ENCODE data around the gene CFAP100. TPM values are rescaled to one million over a fixed set of nuclear protein-coding genes. Genes with fewer than 3 reads are reported as not detected.

The CFAP100 gene
- total RNA-seq, 1 experiment from 2014 or later, result not detected

- no peak for DNase-seq (ENCODE audit: low spot score)
Observed at GRCh38 chr3:126399756-126400155, 5.0 kb downstream of the CFAP100 start.

DNA sequence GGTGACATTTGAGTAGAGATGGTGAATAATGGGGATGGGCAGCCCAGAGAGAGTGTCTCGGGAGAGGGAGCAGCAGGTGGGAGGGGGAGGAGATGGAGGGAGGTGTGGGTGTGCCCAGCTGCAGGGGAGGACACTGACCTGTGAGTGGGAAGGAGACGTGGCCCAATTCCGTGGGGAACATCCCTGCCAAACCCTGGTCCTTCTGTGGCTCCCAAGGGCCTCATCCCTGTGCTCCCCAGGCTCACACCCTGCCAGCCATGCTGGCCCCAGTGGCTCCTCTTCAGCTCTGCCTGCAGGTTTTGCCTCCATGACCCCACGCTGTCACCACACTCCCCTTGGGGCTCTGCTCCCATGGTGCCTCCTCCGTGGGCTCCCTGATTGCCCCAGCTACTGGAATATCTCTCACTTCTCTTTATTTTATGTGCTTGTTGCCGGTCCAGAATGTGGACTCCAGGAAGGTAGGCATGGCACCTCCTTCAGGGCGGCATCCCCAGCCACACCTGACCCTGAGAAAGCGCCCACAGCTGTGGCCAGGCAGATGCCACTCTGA, 7.0 kb downstream of the CFAP100 start:
- no peak for DNase-seq (ENCODE audit: low spot score)

- no peak for DNase-seq (ENCODE audit: low spot score)
Observed at GRCh38 chr3:126402178-126402577, 7.5 kb downstream of the CFAP100 start.

GRCh38 chr3:126402666-126403302, 8.1 kb downstream of the CFAP100 start:
- no peak for DNase-seq (ENCODE audit: low spot score)

GRCh38 chr3:126406389-126407296, 11.9 kb downstream of the CFAP100 start:
- DNase-seq (ENCODE audit: low spot score), result no peak

DNA sequence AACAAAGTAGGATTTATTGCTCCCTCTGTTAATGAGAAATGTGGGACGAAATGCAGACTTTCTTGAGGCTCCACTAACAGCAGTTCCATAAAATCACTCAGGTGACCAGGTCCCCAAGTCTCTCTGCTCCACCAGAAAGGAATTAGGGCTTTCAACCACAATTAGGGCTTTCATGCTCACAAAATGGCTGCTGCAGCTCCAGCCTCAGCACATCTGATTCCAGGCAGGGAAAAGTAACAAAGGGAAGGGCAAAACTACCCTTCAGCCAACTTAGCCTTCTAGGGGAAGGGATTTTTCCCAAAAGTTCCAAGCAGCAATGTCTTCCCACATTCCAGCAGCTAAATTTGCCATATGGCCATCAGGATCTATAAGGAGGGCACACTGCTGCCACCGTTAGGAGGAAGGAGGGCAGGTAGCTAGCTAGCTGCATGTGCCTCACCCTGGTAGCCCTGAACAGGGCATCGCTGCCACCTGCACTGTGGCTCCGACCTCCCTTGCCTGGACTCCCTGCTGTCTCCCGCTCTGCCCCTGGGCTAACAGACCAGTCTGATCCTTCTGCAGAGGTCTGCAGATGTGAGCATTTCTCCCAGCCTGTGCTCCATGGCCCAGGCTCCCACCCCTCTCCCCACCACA, 12.8 kb downstream of the CFAP100 start:
- DNase-seq (ENCODE audit: low spot score), result no peak

DNA sequence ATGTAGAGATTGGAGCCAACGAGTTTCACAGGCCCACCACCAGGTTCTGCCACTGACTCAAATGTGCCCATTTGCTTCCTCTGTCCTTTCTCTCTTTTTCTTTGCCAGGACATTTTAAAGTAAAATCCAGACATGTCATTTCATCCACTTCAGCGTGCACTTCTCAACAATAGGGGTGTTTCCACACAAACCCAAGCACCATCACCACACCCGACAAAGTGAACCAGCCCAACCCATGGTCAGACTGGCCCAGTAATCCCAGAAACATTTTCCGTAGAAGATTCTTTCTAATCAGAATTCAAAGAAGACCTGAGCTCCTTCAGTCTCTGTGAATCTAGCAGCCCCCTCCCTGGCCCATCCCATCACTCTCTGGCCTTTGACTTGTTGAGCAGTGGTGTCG, 13.4 kb downstream of the CFAP100 start:
- DNase-seq (ENCODE audit: low spot score), result no peak

DNA sequence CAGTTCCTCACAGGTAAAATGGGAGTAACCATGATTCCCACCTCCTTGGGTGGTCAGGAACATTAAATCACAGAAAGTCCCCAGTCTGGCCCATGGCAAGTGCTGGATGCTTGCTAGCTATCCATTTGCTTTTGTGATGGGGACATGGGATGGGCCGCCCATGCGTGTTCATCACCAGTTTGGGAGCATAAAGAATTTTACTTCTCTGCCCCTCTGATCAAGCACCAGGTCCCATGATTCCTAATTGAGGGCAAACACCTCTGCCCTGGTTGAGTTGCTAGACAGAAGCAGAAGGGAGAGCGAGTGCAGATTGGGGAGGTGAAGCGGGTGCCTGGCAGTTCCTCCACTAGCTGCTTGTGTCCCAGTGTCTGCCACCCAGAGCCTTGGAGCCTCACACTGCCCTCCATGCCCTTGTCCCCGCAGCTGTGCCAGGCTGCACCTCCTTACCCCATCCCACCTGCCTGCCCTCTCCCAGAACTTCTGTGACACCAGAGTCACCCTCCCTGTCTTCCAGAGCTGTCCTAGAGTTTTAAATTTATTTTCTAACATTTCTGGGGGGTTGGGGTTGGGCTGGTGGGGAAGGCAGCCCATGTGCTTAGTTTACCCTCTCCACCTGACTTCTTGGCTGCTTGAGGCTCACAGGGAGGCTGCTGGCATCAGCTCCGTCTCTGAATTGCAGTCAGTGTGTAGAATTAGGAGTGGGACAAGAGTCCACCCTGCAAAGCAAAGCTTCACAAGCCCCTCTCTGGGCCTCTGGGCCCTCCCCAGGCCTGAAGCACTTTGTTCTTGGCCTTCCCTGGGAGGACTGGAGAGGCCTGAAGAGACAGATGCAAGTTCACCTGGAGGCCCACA, 18.4 kb downstream of the CFAP100 start:
- no peak for DNase-seq (ENCODE audit: low spot score)

DNA sequence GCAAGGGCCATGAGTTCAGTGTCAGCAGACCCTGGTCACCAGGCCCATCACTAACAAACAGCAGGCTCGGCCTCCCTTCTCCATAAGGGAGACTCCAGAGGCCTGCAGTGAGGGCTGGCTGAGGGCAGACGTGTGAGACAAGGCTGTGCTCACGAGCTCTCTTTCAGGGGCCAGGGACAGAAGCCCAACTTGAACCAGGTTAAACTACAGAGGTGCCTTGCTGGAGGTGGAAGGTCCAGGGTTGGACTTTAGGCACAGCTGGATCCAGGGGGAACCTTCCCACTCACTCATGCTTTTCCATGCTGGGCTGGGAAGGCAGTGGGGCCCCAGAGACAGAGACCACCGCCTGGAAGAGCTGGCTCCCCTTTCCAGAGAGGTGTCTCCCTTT, 19.0 kb downstream of the CFAP100 start:
- no peak for DNase-seq (ENCODE audit: low spot score)

- DNase-seq (ENCODE audit: low spot score), result no peak
Observed at GRCh38 chr3:126414406-126414805, 19.7 kb downstream of the CFAP100 start.

DNA sequence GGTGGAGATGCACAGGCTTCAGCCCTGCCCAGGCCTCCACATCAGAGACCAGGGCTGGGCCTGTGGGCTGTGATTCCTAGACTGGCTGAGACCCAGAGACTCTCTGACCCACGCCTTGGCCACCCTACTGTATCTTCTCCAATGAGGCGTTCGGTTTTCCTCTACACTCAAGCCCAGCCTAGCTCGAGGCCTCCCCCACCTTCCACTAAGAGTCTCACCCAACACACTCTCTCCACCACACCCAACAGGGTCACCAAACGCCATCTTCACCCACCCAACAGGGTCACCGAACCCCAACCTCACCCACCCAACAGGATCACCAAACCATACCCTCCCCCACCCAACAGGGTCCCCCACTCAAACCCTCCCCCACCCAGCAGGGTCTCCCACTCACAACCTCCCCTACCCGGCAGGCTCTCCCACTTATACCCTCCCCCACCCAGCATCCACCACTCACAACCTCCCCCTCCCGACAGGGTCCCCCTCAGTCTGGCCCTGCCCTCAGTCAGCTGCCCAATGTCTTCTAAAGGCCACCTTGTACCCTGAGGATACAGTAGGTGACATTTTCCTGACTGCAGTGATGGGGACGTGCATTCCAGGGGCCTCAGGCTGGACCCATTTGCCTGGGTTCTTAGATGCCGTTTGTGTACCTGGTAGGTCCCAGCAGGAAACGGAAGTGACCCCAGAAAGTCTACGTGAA, 20.4 kb downstream of the CFAP100 start:
- DNase-seq (ENCODE audit: low spot score), result no peak

DNA sequence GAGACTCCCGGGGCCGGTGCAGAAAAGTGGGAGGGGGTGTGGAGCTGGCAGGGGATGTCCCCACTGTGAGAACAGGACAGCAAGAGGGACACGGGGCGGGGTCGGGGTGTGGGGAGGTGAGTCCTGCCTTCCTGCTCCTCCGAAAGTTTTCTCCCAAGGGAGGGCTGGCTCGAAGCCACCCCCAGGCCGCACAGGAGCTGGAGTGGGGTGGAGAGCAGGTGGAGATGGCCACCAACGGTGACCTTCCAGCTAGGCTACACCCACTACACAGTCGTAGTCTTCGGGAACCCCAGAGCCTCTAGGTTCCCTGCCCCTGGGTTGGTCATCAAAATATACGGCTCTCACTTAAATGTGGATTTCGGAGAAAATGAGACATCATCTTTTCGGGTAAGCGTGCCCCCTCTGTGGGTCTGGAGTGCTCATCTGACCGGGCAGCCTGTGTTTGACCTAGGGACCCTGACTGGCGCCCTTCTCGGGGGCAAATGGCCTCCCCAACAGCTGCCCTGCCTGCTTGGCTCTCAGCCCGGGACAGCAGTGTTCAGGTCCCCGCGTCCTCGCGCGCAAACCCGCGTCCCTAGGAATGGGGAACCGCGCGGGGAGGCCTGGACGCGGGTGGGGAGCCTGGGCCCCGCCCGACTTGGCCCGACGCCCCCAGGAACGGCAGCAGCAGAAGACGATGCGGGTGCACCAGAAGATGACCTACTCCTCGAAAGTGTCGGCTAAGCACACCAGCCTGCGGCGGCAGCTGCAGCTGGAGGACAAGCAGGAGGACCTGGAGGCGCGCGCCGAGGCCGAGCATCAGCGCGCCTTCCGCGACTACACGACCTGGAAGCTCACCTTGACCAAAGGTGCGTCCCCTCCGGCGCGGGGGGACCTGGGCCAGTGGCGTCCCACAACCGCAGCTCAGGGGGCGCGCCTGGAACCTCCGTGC, 21.2 kb downstream of the CFAP100 start:
- no peak for DNase-seq (ENCODE audit: low spot score)

DNA sequence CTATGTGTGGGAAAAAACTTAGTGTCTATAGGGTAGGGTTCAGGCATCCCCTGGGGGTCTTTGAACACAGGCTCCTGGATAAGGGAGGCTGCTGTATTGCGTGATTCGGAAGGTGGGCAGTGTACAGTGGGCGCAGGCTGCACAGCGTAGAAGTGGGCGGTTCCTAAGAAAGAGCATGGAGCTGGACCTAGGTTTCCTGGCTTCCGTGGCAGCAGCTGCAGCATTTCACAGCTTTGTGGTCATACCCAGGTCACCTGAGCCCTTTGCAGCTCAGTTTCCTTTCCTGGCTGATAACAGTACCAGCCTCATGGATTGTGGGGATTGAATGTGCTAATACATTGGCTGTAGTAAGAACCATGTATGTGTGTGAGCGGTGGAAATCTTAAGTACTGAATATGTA, 22.2 kb downstream of the CFAP100 start:
- DNase-seq (ENCODE audit: low spot score), result no peak

DNA sequence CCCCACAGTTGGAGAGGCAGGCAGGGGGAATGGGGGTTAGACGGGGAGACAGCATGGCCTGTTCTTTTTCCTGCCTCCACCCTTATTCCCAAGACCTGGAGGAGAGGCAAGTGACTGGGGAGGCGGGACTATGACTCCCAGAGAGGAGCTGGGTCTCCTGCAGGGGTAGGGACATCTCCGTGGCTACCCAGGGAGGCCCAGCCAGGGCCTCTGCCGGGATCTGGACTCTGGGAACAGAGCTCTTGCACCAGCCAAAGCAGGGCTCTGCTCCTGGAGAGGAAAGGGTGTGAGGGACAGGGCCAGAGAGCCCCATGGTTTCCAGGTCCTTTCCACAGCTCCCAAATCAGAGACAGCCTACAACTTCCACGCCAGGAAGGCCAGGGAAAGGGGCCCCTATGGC, 22.8 kb downstream of the CFAP100 start:
- no peak for DNase-seq (ENCODE audit: low spot score)

DNA sequence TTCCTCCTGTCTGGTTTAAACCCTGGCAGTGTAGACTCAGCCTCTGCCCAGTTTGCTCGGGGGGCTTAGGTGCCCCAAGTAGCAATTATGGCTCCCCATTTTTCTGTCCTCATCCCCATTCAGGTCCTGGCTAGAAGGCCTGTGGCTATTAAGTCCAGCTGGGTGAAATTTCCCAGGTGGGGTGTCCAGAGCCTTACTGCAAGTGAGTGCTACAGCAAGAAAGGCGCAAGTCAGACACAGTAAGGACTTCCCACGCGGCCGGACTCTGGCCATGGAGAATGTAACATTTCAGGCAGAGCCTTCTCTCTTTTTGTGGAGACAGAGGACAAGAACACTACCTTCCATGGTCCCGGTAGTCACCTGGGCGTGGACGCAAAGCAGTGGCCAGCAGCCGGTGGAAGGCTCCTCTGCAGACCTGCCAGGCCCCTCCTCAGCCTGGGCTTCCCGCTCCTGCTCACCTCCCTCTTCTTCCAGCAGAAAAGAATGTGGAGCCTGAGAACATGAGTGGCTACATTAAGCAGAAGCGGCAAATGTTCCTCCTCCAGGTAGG, 23.3 kb downstream of the CFAP100 start:
- no peak for DNase-seq (ENCODE audit: low spot score)

DNA sequence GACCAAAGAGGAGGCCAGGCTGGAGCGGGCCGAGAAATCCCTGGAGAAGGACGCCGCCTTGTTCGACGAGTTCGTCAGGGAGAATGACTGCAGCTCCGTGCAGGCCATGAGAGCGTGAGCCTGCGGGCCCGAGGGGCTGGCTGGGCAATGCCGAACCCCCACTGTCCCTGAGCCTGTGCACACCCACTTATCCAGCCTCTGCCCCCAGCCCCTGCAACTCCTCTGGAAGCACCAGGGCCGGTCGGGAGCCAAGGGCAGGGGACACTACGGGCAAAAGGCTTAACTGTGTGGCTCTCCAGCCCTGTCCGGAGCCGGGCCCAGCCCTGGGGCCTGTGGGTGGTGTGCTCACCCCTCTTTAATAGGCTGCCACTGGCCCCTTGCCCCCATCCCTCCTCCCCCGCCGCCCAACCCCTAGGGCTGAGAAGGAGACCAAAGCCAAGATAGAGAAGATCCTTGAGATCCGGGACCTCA, 24.0 kb downstream of the CFAP100 start:
- no peak for DNase-seq (ENCODE audit: low spot score)

GRCh38 chr3:126419151-126419703, 24.5 kb downstream of the CFAP100 start:
- DNase-seq (ENCODE audit: low spot score), result no peak

DNA sequence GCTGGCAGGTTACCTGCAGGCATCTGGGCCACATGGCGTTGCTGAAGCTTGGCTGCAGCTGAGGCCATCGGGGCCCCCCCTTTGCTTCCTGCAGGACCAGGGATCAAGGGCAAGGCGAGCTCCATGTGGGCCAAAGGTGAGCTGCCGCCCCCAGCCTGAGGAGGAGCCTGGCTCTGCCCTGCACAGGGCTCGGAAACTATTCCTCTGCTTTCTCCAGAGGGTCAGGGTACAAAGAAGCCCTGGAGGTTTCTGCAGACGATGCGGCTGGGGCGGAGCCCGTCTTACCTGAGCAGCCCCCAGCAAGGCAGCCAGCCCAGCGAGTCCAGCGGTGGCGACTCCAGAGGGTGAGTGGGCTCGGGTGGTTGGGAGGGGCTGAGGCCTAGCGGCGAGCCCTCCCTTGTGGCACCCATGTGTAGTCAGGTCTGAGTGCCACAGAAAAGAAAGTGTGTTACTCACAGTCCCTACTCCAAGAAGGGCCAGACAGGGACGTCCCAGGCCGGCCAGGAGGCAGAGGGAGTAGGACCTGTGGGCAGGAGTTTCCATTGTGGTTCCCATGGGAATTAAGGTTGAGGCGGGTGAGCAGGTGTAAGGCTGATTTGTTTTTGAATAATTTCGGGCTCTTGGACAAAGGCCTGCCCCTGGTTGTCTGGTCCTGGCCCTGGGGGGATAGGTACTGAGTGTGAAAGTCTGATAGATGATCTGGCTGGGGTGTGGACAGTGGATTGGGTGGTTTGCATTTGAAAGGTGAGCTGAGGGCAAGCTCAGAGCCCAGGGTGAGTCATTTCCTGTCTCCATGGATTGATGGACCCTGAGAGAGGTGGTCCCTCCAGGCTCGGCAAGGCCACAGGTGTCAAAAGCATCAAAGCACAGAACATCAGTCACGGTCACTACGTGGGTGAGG, 25.4 kb downstream of the CFAP100 start:
- peak; percentile 47 for DNase-seq (ENCODE audit: low spot score)
